Tibial nerve (tissue), 4 donors: Measurements from ENCODE around the gene STRBP.

Experiments
- CTCF ChIP-seq, 5 experiments: fragments of 200-600 bp in 3 of 5; fragments of 450-650 bp in 2 of 5; sonication (generic) in 3 of 5; IDR thresholded peaks; one replicate each; pipeline ENCODE4 v1.5.1; 2016 to 2019; ENCODE audit warnings: antibody characterized with exemption in 5 of 5, mild to moderate bottlenecking in 3 of 5, moderate library complexity in 2 of 5
- EP300 ChIP-seq, 2 donors: sonication (generic); formaldehyde crosslinking; IDR thresholded peaks; one replicate each; pipeline ENCODE4 v1.6.1; 2017; ENCODE audit warnings: antibody characterized with exemption in 2 of 2, mild to moderate bottlenecking in 1 of 2

DNA sequence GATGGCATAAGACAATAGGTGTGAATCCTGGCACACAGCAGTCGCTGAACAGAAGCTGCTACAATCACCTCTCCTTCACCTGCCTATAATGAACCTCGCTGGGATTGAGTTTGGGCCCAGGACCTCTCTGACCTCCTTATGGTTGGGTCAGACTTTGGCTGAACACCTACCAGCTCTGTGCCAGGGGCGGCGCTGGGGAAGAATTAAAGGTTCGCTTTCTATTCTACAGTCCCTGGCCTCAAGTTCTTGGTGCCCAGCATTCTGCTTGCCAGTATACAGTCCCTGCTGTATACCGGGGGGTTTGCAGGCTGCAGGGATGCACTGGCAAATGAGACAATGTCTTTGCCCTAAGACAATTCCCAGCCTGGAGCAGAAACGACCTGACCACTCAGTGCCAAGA is 895 bp upstream of the STRBP start:
- TF ChIP-seq EP300 (IDR thresholded peaks at IDR 0.05) (no peak), CTCF (IDR thresholded peaks at IDR 0.05) (no peak)
